Ishikawa (cell line): ENCODE results near the gene NAP1L1.

ENCODE experiments used
- CEBPB ChIP-seq: IDR thresholded peaks from 2 replicates; pipeline ENCODE4 v1.6.1; 2012
- FOXM1 ChIP-seq: IDR thresholded peaks from 2 replicates; pipeline ENCODE4 v1.6.1; 2012; ENCODE audit warnings: low read depth, borderline replicate concordance
- NFIC ChIP-seq: IDR thresholded peaks from 2 replicates; pipeline ENCODE4 v1.6.1; 2012
- YY1 ChIP-seq: IDR thresholded peaks from 2 replicates; pipeline ENCODE4 v1.6.1; 2012; ENCODE audit warnings: low read depth

- TF ChIP-seq YY1 (no peak), CEBPB (no peak), NFIC (no peak), FOXM1 (no peak)
Measured at GRCh38 chr12:76028571-76029277, 55.8 kb downstream of the NAP1L1 start.
